GM19023 (cell line): ENCODE results near the gene DCUN1D2.

ENCODE experiments used
- ATAC-seq: cut with Tn5 transposase; IDR thresholded peaks from one replicate; pipeline ENCODE4 v1.9.1; 2021; ENCODE audit warnings: mild to moderate bottlenecking, moderate library complexity; ENCODE audit not compliant: unreplicated experiment

DCUN1D2 gene

DNA sequence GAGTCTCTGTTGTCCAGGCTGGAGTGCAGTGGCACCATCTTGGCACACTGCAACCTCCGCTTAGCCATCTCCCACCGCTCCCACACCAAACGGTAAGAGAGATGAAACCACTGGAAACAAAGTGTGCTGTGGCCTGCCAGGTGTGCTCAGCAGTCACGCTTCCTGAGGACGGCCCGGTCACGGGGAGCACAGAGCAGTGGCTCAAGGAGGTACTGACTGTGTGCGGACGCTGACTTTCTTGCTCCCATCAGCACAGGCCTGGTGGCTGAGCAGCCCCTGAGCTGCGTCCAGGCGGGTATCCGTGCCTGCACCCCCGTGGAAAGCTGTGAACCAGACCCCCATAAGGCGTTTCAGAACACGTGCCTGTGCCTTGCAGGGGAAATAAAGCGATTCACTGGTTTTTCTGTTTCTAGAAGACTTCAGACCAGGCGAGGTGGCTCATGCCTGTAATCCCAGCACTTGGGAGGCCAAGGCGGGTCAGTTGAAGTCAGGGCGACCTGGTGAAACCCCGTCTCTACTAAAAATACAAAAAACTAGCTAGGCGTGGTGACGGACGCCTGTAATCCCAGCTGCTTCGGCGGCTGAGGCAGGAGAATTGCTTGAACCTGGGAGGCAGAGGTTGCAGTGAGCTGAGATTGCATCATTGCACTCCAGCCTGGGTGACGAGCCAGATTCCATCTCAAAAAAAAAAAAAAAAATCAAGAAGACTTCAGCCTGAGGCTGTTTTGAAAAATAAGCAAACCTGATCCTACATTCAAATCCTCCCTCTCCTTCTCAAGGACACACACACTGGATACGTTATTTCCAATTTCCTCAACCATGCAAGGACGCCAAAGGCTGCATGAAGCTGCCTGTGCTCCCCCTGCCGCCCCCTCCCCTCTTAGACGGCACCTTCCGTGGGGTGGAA, 62.7 kb downstream of the DCUN1D2 start:
- ATAC-seq: no peak

DNA sequence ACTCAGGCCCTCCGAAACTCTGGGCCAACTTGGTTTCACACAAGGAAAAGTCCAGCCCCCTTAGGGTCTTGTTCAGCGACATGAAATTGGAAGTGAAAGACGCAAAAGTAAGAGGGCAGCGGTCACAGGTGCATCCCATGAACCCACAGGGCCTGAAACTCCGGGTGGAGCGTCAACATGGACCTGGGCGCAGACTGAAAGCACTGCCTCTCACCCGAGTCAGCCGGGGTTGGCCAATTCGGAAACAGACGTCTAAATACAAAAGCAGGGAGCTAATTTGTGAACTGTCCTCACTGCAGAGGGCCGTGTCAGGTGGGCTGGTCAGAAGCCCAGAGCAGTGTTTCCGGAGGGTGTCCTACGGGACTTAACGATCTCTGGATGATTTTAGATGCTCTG, 63.9 kb downstream of the DCUN1D2 start:
- ATAC-seq: no peak

DNA sequence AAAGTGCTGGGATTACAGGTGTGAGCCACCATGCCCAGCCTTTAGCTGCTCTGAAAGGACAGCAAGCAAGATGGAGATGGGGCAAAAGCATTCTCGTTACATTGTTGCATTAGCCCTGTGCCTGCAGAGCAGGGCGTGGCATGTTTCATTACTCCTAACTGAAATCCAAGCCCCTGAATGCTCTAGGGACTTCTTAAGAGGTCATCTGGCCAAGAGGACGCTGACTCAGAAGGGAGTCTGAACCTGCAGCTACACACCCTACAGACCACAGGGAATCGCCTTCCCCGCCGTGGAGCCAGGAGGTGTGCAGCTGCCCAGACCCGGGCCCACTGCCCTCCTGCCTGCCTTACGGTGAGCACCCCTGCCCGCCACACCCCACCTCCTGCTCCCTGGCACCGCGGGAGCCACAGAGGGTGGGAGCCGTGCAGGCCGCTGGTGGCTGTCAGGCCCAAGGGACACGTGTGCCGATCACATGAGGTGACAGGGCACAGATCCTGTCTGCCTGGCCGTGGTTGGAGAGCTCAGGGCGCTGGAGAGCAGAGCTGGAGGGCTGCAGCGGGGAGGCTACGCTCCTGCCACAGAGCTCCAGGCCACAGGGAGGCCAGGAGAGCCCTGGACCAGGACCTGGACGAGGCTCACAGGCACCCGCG, 64.4 kb downstream of the DCUN1D2 start:
- ATAC-seq: no peak

DNA sequence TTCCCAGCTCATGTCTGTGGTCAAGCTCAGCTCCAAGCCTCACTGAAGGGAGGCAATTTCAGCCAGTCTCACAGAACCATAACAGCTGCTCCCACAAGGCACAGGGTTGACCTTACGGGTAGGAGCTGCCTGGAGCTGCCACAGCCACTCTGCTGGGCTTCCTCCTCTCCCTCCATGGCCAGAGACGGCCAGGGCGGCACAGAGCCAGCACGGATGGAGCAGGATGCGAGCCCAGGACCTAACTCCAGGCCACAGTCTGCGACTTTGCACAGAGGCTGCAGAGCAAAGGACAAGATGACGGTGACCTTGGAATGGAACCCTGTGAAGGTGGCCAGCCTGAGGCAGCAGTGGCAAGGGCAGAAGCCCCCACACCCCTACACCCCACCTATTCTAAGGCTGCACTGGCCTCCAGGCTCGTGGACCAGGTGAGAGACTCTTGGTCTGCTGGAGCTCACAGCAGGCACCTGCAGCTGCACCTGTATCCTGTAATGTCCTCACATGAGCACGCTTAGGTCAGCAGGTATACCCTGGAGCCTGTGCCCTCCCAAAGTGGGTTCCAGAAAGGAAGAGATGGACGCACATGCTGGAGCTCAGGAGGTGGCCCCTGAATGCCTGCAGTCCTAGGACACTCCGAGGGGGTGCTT, 66.9 kb downstream of the DCUN1D2 start:
- ATAC-seq: no peak

DNA sequence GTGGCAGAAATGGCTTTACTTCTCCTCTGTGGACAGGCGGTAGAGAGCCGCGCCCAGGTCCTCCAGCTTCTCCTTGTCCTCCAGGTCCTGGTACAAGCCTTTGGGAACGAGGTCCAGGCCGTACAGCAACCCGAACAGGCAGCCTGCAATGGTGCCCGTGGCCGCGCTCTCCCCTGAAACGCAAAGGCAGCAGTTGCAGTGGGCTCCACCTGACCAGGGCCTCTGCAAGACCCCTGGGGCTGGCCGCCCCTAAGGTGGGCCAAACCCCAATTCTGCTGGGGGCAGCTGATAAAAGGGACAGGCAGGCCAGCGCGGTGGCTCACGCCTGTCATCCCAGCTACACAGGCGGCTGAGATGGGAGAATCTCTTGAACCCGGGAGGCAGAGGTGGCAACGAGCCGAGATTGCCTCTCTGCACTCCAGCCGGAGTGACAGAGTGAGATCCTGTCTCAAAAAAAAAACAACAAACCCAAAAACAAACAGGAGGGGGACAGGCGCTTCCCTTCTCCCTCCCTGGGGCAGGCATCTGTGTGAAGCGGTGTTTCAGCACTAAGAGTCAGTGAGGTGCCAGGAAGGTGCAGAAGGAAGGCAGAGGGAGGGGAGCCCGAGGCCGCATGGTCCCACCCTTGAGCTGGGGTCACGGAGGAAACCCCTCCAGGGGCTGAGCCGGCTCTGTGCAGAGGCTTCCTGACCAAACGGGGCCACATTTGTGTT, 67.5 kb downstream of the DCUN1D2 start:
- ATAC-seq: no peak

DNA sequence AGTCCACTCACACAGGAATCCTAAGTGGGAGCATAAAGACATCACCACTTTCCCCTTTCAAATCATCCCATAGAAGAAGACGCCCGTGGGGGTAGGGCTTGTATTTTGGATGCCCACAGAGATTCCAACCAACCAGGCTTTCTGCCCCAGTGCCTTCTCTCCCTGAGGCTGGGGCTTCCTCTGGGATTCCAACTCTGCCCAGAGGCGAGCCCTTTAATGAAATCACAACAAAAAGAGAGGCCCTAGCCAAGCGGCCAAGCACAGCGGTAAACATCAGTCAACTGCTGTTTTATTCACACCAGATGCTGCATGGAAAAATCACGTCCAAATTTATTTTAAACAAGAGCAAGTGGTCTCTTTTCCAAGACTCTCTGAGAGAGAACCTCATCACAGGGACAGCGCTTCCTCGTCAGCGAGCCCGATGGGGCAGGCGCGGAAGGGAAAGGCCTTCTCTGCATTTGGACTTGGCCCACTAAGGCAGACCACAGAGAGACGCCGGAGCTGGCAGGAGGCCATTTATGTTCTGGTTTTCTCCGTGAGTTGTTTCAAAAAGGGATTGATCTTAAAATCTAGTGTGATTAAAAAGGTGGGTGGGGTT, 68.7 kb downstream of the DCUN1D2 start:
- ATAC-seq: no peak

DNA sequence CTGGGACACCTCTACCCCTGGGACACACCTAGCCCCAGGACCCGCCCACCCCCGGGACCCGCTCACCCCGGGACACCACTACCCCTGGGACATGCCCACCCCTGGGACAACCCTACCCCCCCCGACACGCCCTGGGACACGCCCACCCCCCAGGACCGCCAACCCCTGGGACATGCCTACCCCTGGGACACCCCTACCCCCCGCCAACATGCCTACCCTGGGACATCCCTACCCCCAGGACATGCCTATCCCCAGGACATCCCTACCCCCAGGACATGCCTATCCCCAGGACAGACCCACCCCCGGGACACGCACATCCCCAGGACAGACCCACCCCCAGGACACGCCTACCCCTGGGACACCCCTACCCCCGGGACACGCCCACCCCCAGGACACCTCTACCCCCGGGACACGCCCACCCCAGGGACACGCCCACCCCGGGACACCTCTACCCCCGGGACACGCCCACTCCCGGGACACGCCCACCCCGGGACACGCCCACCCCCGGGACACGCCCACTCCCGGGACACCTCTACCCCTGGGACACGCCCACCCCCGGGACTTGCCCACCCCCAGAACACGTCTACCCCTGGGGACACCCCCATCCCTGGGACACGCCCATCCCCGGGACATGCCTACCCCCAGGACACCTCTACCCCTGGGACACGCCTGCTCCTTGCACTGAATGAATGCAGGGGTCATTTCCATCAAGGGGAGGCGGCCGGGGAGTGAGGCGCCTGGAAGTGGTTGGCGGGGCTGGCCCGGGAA, 69.5 kb downstream of the DCUN1D2 start:
- no peak for ATAC-seq

DNA sequence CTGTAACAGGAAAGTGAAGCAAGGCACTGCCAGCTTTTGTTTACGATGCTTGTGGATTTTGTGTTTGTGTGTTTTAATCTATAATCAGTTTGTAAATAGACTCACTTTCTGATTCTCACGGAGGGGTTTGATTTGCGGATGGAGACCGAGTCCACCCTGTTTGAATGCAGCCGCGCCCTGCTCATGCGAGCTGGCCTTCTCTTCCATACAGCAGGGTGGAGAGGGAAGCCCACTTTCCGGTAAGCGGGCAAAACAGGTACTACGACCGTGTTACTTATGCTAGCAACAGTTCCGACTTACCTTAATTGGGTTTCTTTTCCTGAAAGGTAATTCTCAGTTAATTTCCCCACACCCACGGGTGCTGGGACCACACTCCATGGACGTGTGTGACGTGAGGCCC, 70.3 kb downstream of the DCUN1D2 start:
- ATAC-seq: no peak

DNA sequence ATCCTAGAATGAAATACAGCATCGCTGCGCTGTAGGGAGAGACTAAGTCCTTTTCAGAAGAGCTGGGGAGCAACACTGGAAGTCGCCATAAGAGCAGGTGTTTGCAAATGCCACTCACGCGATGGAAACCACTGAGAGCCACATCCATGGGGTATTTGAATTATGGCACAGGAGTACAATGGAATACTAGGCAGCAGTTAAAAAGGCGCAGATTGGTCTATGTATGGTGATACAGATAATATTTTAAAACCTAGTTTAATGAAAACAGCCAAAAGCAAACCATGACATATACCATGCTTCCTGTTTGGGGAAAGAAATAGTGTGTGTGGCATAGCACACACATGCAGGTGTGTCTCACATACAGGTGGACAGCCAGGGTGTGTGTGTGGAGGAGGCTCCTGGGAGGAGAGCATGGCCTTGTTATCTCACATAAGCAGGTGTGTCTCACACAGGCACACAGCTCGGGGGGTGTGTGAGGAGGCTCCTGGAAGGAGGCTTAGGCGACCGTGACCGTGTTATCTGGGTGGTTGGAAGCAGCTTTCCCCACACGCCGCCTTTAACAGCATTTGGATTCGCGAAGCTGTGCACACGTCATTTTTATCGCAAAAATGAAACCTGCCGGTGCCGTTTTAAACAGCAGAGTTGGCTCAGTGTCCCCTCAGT, 70.8 kb downstream of the DCUN1D2 start:
- ATAC-seq: no peak

DNA sequence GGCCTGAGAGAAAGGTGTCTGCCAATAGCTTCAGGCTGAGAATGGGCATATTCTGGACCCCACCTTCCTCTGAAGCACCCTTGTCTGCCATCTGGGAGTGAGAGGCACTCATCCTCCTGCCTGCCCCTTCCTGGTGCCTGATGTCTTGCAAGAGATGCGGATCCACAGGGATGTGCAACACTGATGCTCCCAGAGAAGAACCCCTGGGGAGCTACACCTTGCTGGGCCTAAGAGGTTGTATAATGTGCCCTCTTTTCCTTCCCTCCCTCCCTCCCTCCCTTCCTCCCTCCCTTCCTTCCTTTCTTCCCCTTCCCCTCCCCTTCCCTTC, 71.8 kb downstream of the DCUN1D2 start:
- no peak for ATAC-seq

DNA sequence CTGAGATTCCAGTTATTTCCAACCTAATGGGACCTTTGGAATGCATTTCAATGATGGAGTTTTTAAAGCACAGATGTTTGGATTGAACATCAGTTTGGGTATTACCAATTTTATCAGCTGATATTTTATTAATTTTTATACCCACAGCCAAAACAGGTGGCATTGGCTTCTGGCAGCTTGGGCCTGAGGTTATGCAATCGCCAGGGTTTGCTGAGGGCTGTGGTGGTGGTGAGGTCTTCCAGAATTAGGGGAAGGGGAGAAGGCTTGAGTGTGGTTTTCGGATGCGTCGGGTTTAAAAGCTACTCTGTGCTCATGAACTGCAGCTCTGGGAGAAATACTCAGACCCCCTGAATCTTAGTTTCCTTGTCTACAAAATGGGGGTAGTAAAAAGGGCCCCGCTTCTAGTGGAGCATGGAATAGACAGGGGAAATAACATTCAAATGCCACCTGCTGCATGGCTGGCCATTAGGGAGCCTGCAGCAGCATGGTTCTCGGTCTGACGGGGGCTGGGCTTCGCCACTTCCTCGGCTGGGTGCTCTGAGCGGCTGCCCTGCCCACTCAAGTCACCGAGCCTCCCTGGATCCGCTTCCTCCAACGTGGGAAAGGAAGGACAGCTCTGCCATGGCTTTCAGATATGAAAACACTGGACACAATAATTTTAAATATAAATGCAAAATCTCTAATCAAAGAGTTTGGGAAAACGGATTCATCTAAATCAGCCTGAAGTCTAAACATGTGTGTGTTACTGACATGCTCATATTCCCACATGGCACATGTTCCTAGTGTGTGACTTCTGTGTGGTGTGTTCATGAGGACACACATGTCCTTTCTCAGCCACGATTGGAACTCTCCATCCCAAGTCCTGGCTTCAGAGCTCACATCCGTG, 72.4 kb downstream of the DCUN1D2 start:
- ATAC-seq: no peak

DNA sequence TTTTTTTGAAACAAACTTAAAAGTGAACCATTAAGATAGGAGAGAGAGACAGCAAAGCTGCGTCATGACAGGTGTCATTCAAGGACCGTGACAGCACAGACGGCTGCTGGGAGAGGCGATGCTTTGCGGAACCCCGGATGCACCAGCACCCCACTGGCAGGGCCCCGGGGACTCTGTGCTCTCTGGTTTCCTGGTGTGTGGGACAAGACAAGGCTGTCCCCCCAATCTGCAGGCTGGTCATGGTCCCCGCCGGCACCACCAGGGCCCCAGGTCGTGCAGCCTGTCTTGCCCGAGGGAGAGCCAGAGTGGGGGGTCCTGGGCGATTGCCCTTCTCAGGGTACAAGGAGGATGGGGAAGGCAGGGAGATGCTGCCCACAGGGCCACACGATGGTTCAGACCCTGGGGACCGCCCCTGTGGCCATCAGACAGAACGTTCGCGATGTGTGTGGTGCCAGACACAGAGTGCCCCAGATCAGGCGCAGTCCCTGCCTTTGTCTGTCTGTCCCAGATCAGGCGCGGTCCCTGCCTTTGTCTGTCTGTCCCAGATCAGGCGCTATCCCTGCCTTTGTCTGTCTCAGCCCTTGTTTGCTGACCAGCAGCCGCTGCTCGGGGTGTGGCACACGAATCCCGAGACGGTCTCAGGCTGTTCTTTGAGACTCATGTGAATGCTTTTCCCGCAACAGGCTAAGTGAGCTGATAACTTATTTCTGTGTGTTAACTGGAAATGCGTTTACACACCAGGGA, 73.3 kb downstream of the DCUN1D2 start:
- no peak for ATAC-seq

DNA sequence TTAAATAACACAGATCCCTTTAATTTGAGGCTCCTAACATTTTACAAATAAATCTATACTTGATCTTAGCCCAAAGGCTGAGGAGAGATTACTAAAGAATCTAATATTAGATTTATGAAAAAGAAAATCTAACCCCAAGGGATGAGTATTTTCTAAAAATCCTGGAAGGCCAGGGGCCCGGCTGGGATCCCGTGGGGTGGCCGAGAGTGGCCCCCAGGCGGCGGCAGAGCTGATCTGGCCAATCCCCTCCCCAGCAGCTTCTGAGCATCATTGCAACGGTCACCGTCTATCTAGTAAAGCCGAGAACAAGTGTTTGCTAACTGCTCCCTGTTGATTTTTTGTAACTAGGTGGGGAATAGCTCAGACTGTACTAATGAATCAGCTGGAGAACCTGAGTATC, 74.7 kb downstream of the DCUN1D2 start:
- ATAC-seq: no peak

DNA sequence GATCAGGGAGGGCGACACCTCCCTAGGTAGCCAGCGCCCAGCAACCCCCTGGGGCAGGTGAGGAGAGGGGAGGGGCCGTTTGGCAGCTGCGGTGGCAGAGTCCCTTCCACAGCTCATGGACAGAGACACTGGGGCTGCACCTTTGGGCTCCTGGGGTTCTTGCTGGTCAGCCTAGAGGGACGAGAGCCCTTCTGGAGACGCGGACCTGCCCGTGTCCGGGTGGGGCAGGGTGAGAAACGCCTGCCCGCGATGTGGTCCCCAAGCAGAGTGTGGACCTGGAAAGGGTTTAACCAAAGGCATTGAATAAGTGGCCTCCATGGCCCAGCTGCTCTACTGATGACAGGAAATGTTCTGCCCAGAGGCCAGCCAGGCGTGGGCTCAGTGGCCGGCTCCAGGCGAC, 75.5 kb downstream of the DCUN1D2 start:
- no peak for ATAC-seq

DNA sequence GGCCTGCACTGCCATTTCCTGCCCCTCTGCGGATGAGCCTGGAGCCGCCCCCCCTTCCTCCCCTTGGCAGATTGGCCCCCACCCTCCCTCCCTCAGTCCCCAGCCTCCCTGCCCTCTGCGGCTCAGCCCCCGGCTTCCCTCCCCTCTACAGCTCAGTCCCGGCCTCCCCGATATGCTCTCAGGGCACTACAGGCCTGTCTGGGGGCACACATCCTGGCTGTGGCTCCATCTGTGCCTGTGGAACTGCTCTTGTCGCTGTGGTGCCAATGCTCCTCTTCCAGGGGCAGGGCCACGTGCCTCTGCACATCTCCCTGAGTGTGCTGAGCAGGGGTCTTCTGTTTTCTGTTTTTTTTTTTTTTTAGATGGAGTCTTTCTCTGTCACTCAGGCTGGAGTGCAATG, 76.2 kb downstream of the DCUN1D2 start:
- no peak for ATAC-seq

DNA sequence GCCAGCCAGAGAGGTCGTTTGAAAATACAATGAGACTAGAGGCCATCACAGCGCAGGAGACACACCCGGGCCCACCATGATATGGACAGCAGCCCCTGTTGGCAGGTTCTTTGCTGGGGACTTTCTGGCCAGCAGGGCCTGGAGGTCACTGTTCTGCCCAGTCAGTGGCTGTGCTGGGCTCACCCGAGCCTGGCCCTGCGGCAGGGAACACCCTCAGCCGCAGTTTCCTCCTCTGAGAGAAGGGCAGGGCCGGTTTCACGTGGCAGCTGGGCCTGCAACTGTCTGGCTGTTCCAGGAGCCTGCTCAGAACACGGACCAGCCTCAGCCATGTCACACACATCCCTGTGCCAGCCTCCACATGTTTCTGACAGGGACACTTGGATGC, 76.6 kb downstream of the DCUN1D2 start:
- ATAC-seq: no peak

DNA sequence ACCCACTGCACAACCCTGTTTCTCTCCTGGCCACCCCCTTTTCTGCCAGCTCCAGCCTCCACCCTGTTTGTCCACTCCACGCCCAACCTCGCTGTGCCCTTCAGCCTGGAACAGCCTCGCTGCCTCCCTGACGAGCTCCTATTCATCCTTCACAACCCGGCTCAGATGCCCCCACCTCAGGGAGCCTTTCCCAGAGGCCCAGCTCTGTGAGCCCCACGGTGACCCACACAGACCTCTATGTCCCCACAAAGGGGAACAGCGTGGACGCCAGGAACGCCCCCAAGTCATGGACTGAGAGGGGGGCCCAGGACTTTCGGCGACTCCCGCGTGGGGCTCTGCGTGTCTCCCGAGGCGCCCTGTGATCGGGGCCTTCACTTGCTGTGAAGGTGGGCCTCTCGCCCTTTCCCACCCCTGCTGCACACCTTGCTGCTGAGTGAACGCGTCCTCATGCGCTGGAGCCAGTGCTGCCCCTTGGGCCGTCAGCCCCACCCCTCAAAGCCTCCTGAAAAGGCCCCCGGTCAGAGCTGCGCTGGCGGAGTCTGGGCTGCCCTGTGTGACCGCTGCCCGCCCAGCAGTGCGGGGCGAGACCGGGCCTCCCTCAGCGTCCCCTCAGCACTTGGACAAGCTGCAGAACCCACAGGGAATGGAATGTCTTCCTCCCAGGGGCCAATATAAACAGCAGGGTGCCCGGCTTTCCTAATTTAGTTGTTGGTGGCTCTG, 77.2 kb downstream of the DCUN1D2 start:
- ATAC-seq: no peak

DNA sequence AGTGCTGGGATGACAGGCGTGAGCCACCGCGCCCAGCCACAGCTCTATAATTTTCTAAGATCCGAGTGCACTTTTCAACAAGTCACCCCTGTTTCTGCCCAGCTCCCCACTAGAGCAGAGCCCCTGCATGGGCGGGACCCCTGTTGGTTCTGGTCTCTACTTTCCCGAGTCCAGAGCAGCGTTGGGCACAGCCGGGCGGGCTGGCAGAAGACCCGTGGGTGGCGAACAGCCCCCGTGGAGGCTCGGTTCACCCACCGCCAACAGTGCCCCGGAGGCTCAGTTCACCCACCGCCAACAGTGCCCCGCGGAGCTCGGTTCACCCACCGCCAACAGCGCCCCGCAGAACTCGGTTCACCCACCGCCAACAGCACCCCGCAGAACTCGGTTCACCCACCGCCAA, 78.1 kb downstream of the DCUN1D2 start:
- no peak for ATAC-seq
